Pancreas (tissue), 10 donors: ENCODE measurements around the gene ENO3. TPM values are rescaled to one million over a fixed set of nuclear protein-coding genes. Genes with fewer than 3 reads are reported as not detected.
A peak's percentile ranks its signal among the peaks of the same experiment; 100 is the strongest.

ENCODE experiments used
- ATAC-seq, 4 donors: fragments of 200-7000 bp; cut with Tn5 transposase; one replicate each; pipeline versions ENCODE4 v1.8.0 to v1.9.1; 2020; ENCODE audit warnings: mild to moderate bottlenecking in 4 of 4, moderate library complexity in 4 of 4
- DNase-seq, 6 donors: peaks; one replicate each; pipeline ENCODE4 v3.0.0-alpha.2; 2020
- FAIRE-seq: peaks from 2 replicates; lab custom pipeline; 2012; peaks lifted over from hg19 to GRCh38; lab: Jason Lieb, UNC
- H3K27ac ChIP-seq, 4 donors: fragments of 200-600 bp; sonication (generic); 1 replicate in 3 of 4; 2 replicates in 1 of 4; pipeline versions ENCODE4 v1.5.0 to v1.8.0; 2020
- H3K27me3 ChIP-seq, 4 donors: fragments of 200-600 bp; one replicate each; pipeline ENCODE4 v1.8.0; 2021
- H3K36me3 ChIP-seq, 3 donors: fragments of 200-600 bp; sonication (generic) in 1 of 3; one replicate each; pipeline versions ENCODE4 v1.5.0 to v1.8.0; 2020 to 2021
- H3K4me1 ChIP-seq, 3 donors: fragments of 200-600 bp; one replicate each; pipeline ENCODE4 v1.8.0; 2021
- H3K4me3 ChIP-seq, 4 donors: fragments of 200-600 bp; sonication (generic) in 2 of 4; one replicate each; pipeline versions ENCODE4 v1.5.0 to v1.8.0; 2020 to 2021
- H3K9me3 ChIP-seq, 4 donors: fragments of 200-600 bp; one replicate each; pipeline ENCODE4 v1.8.0; 2021
- CTCF ChIP-seq, 4 donors: fragments of 200-600 bp; sonication (generic) in 3 of 4; IDR thresholded peaks; one replicate each; pipeline versions ENCODE4 v1.5.0 to v1.8.0; 2021; ENCODE audit warnings: antibody characterized with exemption in 4 of 4
- WGBS, 2 donors: extraction: QIAGEN DNeasy Blood & Tissue Kit; methylation state at CpG; one replicate each; pipeline ENCODE4 v1.1.7; 2013; 5-methylcytosine and 5-hydroxymethylcytosine counted together
- intact Hi-C, 3 donors: fragments of 100-400 bp; cut with DNase I; formaldehyde crosslinking; loops; one replicate each; pipeline versions ENCODE4 v1.11.1 to v1.14.2; 2022
- polyA plus RNA-seq, 2 donors: library from polyadenylated mRNA; stranded (reverse); fragments of 200-250 nt; gene quantifications; one replicate each; pipeline ENCODE4 v1.2.3, GENCODE V29; 2013
- total RNA-seq, 6 donors: library from RNA; stranded (reverse); fragmentation: NEBNext Ultra II Directional in 4 of 6; extraction: Animal tissue kit (Norgen Biotek cat#: 25700) in 4 of 6; gene quantifications; one replicate each; pipeline versions ENCODE4 v1.2.1 to v1.2.4, GENCODE V29; 2021 to 2023
- donor health status: healthy with polysubstance abuse.
- donor health status: DM: no; HTN: no; CAD: no; lungs with moderate emphysema.
- donor health status: DM: no; HTN: no; CAD: no.
- donor health status: control.
- donor health status: control.
- donor health status: Bipolar disorder and iron deficiency.
- donor health status: DM: yes; HTN: yes; CAD: no.
- donor health status: DM: no; HTN: no; CAD: no.
- donor health status: DM: no; HTN: no; CAD: no.
- donor health status: DM: yes; HTN: yes; CAD: no.

Gene ENO3
- total and polyA plus RNA-seq, 8 donors, result 1.5 to 20.3 (median 2.6) TPM

DNA sequence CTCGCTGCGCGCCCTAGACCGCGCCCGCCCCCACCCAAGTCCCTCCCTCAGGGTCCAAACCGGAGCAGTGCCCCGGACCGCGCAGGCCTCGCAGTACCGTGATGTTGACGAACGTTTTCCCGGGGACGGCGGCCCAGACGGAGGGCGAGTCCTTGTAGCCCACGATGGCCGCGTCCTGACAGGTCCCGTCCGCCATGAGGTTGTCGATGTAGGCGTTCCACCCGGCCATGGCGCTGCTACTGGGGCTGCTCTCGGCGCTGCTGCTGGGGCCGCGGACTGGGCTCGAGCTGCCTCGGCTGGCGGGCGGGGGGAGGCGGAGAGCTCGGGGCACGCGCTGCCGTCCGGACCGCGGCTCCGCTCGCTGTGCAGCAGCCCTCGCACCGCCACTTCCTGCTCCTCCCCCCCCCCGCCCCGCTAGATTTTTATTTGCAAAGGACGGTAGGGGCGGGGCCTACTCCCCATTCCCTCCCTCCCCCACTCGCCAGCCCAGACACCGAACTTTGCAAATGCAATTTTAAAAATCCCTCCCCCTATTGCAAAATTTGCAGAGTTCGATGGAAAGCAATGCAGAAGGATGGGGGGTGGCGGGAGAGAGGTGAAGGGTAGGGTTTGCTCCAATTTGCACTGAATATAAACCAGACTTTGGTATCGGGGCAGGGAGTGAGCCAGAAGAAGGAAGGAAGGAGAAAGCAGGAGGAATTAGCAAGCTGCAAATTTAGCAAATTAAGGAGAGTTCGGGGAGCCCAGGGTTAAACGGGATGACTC is 2.6 kb upstream of the ENO3 start, which contains the start of gene PFN1:
Gene PFN1 (minus strand): TSS at position 365 of the 765 bp plus-strand sequence. CDS start 136 bp downstream, at position 229.
- no peaks in the 10 kb centered on the region for H3K9me3 ChIP-seq
- 0 to 1% methylated on average over 43 to 59 of the region's 59 CpGs for WGBS, 2 donors
- peak; percentile 85 to 93 (median 90) for DNase-seq
- TF ChIP-seq CTCF (IDR thresholded peaks at IDR 0.05), result no peak
- peak; percentile 68 to 84 (median 80) for ATAC-seq
- H3K4me3 ChIP-seq, result peak within 1 kb of the TSS; percentile 94 to 100 (median 97)
- intact Hi-C loops, result no loop called here
- peaks cover 0 to 24% (median 6%) of the 10 kb centered on the region in 3 donors for H3K4me1 ChIP-seq
- H3K27ac ChIP-seq, result peak within 1 kb of the TSS; percentile 88 to 99 (median 98)
- FAIRE-seq, result no peak
- no peaks in the 10 kb centered on the region for H3K27me3 ChIP-seq
- peaks cover 0 to 14% (median 0%) of the 10 kb centered on the region in 3 donors for H3K36me3 ChIP-seq

- H3K4me1 ChIP-seq, result peaks cover 0 to 24% (median 6%) of the 10 kb centered on the region in 3 donors
- peak overlapping the region; percentile 88 to 99 (median 98) for H3K27ac ChIP-seq
- FAIRE-seq, result no peak
- H3K27me3 ChIP-seq, result no peaks in the 10 kb centered on the region
- intact Hi-C loops, result no loop called here
- H3K4me3 ChIP-seq, result peak overlapping the region; percentile 94 to 100 (median 97)
- H3K9me3 ChIP-seq, result no peaks in the 10 kb centered on the region
- 0 to 1% methylated on average over 40 of the region's 40 CpGs for WGBS, 2 donors
- peak; percentile 68 to 81 (median 78) for ATAC-seq
- TF ChIP-seq CTCF (IDR thresholded peaks at IDR 0.05), result no peak
- peaks cover 0 to 12% (median 0%) of the 10 kb centered on the region in 3 donors for H3K36me3 ChIP-seq
- DNase-seq, result peak; percentile 77 to 89 (median 80)
Observed at GRCh38 chr17:4948931-4949320, 2.0 kb upstream of the ENO3 start.

- intact Hi-C loops, result no loop called here
- Histone ChIP-seq H3K9me3 (no peaks in the 10 kb centered on the region), H3K4me1 (peaks cover 0 to 24% (median 6%) of the 10 kb centered on the region in 3 donors), H3K27ac (peak overlapping the region; percentile 88 to 99 (median 98)), H3K36me3 (peaks cover 0 to 7% (median 0%) of the 10 kb centered on the region in 3 donors), H3K27me3 (no peaks in the 10 kb centered on the region), H3K4me3 (peak overlapping the region; percentile 94 to 100 (median 97))
- 0 to 1% methylated on average over 28 to 74 of the region's 75 CpGs for WGBS, 2 donors
- FAIRE-seq (no peak), DNase-seq (peak; percentile 68 to 89 (median 82)), ATAC-seq (peak; percentile 17 to 43 (median 32))
- no peak for TF ChIP-seq CTCF (IDR thresholded peaks at IDR 0.05)
Observed at GRCh38 chr17:4949321-4950074, 1.4 kb upstream of the ENO3 start.

DNA sequence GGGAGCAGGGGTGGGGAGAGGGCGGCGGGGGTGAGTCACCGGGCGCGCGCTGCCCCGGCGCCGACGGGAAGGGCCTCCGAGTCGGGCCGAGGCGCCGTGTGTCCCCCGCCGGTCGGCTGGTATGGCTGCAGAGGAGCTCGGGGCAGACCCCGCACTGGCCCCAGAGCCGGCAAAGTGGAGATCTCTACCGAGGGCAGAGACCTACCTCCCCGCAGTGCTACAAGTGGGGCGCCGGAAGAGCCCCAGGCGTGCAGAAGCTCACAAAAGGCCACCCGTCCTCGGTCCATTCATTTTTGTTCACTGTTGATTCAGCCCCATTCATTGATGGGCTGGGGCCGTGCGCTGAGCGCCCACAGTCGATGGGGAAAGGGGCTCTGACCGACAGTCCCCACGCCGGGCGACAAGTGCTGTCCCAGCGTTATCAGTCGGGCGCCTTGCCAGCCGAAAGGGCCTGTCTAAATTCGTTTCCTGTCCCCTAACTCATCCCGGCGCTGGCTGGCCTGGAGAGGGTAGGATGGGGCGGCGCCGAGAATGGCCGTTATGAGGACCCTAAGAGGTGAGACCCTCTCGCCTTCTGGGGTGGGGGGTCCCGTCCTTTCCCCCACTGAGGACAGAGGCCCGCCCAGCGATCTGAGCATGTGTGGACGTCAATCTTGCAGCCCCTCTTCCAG is 709 bp upstream of the ENO3 start:
- WGBS, 2 donors, result 17% methylated on average over 50 of the region's 52 CpGs
- Histone ChIP-seq H3K27me3 (no peaks in the 10 kb centered on the region), H3K4me1 (peaks cover 0 to 17% (median 3%) of the 10 kb centered on the region in 3 donors), H3K36me3 (peaks cover 0 to 3% (median 0%) of the 10 kb centered on the region in 3 donors), H3K4me3 (peak overlapping the region; percentile 94 to 100 (median 97)), H3K9me3 (no peaks in the 10 kb centered on the region), H3K27ac (peak overlapping the region; percentile 88 to 99 (median 98))
- ATAC-seq (peak in 2 of 4 donors; percentile 50 to 51), FAIRE-seq (no peak), DNase-seq (peak; percentile 40 to 90 (median 74))
- intact Hi-C loops, result no loop called here
- no peak for TF ChIP-seq CTCF (IDR thresholded peaks at IDR 0.05)
